ENCODE results near the gene PMIS2. TPM values are rescaled to one million over a fixed set of nuclear protein-coding genes. Genes with fewer than 3 reads are reported as not detected.
"Not testable (repeated sequence)": the region's sequence is repeated elsewhere in the genome, so short reads cannot be mapped to it uniquely, and the experiment has no call there.

Gene PMIS2
- total RNA-seq, 2 experiments from 2014 or later, result not detected

DNA sequence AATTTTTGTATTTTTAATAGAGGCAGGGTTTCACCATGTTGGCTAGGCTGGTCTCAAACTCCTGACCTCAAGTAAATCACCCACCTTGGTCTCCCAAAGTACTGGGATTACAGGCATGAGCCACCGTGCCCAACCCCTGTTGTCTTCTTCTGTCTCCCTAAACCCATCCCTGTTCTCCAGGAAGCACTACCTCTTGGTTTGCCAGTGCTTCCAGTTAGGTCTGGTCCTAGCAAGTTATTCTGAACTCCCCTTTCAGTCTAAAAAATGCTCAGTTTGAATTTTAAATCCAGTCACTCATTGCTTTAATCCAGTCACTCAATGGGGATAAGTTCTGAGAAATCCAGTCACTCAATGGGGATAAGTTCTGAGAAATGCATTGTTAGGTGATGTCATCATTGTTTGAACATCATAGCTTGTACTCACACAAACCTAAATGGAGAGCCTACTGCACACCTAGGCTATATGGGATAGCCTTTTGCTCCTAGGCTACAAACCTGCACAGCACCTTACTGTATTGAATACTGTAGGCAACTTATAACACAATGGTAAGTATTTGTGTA lies 14.5 kb upstream of the PMIS2 start:
- POLR2A ChIA-PET, result no interaction called here
- CTCF ChIA-PET, result interaction anchor here (0.7 kb wide), 1 partner anchor 76 kb away, joined by 4 read pairs; no protein-coding TSS in a partner anchor

DNA sequence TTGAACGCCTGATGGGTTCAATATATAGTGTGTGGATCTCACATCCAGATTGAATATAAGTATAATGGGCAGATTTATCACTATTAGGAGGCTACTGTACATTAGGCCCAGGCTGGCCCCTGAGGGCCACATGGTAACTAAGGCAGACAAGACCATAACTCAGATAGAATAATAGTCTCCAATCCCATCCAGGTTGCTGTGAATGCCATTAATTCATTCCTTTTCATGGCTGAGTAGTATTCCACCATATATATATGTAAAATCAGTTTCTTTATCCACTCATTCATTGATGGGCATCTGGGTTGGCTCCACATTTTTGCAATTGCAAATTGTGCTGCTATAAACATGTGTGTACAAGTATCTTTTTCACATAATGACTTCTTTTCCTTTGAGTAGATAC lies 8.1 kb upstream of the PMIS2 start:
- CTCF ChIA-PET, result interaction anchor here (1.1 kb wide), 1 partner anchor 14 kb away, joined by 5 read pairs; no protein-coding TSS in a partner anchor

DNA sequence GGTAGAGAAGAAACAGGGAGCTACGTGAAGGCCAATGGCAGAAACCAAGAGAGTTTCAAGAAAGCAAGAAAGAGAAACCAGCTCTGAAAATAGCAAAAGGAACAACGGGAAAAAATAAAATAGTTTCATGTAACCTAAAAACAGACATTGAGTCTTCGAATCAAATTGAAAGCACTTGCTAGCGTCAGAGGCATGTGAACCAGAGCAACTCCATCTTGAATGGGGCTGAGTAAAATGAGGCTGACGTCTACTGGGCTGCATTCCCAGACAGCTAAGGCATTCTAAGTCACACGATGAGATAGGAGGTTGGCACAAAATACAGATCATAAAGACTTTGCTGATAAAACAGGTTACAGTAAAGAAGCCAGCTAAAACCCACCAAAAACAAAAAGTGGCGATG lies 7.3 kb upstream of the PMIS2 start:
- CTCF ChIA-PET, result interaction anchor here (1.1 kb wide), 1 partner anchor 13 kb away, joined by 5 read pairs; no protein-coding TSS in a partner anchor
- POLR2A ChIA-PET, result no interaction called here

More for the DNA sequence above, 8.1 kb upstream of the PMIS2 start:
- POLR2A ChIA-PET, result no interaction called here

GRCh38 chr19:35582760-35583159 lies 3.2 kb upstream of the PMIS2 start:
- ChIA-PET POLR2A (no interaction called here), CTCF (no interaction called here)

- ChIA-PET POLR2A (interaction anchor here (0.5 to 0.7 kb wide), 2 partner anchors 8 to 152 kb away, joined by 3 read pairs; no protein-coding TSS in a partner anchor), CTCF (no interaction called here)
These were observed 1.3 kb downstream of the PMIS2 start for GRCh38 chr19:35587321-35587720.

GRCh38 chr19:35590875-35591274 lies 4.9 kb downstream of the PMIS2 start:
- POLR2A ChIA-PET, result interaction anchor here (0.6 kb wide), 1 partner anchor 17 kb away, joined by 4 read pairs; no protein-coding TSS in a partner anchor
- CTCF ChIA-PET, result interaction anchor here (0.7 to 1.0 kb wide), 3 partner anchors 81 to 211 kb away, joined by 3 read pairs; no protein-coding TSS in a partner anchor

DNA sequence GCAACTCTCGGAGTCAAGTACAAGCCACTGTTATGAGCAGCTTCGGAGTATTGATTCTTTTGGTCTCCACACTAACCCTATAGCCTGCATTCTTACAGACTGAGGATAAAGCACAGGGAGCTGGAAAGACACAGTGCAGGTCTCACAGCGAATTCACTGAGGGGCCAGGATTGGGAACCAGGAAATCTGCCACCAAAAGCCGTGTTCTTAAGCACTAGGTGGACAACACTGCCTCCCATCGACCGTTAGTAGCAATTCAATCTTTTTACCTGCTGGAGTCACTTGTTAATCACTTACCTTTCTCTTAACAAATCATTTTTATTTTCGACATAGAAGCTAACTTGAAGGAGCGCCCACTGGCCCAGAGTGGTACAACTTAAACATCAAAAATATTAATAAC lies 6.3 kb downstream of the PMIS2 start:
- CTCF ChIA-PET, result interaction anchor here (0.6 to 2.0 kb wide), 11 partner anchors 12 to 88 kb away, joined by 3 to 13 read pairs (median 4); partner anchors contain the start of gene HAUS5
- POLR2A ChIA-PET, result no interaction called here

DNA sequence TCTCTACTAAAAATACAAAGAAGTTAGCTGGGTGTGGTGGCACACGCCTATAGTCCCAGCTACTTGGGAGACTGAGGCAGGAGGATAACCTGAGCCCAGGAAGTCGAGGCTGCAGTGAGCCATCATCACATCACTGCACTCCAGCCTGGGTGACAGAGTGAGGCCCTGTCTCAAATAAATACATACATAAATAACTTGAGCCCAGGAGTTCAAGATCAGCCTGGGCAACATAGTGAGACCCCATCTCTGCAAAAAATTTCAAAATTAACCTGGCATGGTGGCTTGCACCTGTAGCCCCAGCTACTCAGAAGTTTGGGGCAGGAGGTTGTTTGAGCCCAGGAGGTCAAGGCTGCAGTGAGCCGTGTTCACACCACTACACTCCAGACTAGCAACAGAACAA lies 9.1 kb downstream of the PMIS2 start:
- CTCF ChIA-PET, POLR2A ChIA-PET: not testable (repeated sequence)

DNA sequence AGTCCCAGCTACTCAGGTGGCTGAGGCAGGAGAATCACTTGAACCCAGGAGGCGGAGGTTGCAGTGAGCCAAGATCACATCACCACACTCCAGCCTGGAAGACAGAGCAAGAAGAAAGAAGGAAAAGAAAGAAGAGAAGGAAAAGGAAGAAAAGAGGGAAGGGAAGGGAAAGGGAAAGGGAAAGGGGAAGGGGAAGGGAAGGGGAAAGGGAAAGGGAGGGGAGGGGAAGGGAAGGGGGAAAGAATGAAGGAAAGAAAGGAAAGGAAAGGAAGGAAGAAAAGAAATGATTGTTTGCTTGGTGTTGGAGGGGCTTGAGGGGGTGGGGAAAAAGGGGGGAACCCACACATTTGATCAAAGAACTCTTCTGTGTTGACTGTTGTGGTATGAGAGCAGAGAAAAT lies 10.0 kb downstream of the PMIS2 start:
- ChIA-PET POLR2A (interaction anchor here (0.7 kb wide), 1 partner anchor 9 kb away, joined by 3 read pairs; no protein-coding TSS in a partner anchor), CTCF (no interaction called here)

DNA sequence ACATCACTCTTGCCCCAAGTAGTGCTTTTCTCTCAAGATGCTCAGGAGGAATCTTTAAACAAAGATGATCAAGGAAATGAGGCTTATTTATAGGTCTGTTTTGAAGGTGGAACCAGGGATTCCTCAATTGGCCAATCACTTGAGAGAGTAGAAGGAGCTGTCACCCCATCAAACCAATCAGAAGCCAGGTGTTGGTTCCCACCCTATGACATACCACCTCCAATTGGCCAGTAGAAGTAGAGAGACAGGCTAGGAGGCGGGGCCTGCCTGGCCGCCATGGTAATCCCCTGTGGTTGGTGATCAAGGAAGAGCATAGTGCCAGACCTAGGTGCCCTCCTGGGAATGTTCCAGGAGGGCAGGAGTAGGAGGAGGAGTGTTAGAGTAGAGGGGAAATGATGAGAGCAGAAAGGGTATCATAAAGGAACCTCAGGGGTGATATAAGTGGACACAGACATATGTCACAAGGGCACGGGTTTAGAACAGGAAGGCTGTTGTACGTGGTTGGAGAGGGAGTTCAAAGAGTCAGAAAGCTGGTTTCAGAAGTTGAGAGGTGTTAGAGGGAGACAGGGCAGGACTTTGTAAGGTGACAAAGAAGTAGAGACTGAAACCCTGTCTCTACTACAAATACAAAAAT lies 10.5 kb downstream of the PMIS2 start:
- CTCF ChIA-PET, result interaction anchor here (0.6 to 0.7 kb wide), 2 partner anchors 78 to 233 kb away, joined by 3 to 4 read pairs; no protein-coding TSS in a partner anchor
- POLR2A ChIA-PET, result no interaction called here

- CTCF ChIA-PET, result interaction anchor here (0.7 to 1.0 kb wide), 3 partner anchors 11 to 487 kb away, joined by 3 to 4 read pairs (median 4); partner anchors contain the start of gene HAUS5
- POLR2A ChIA-PET, result no interaction called here
These were observed 16.0 kb downstream of the PMIS2 start for GRCh38 chr19:35601971-35602370.

- CTCF ChIA-PET, result interaction anchor here (0.6 to 1.1 kb wide), 2 partner anchors 12 to 90 kb away, joined by 3 to 5 read pairs; no protein-coding TSS in a partner anchor
- POLR2A ChIA-PET, result not testable (repeated sequence)
These were observed 18.5 kb downstream of the PMIS2 start for GRCh38 chr19:35604436-35604835.

- POLR2A ChIA-PET, result interaction anchor here (0.7 kb wide), 1 partner anchor 16 kb away, joined by 4 read pairs; no protein-coding TSS in a partner anchor
- CTCF ChIA-PET, result interaction anchor here (0.6 kb wide), 1 partner anchor 147 kb away, joined by 4 read pairs; no protein-coding TSS in a partner anchor
These were observed 21.2 kb downstream of the PMIS2 start for GRCh38 chr19:35607170-35607569.

DNA sequence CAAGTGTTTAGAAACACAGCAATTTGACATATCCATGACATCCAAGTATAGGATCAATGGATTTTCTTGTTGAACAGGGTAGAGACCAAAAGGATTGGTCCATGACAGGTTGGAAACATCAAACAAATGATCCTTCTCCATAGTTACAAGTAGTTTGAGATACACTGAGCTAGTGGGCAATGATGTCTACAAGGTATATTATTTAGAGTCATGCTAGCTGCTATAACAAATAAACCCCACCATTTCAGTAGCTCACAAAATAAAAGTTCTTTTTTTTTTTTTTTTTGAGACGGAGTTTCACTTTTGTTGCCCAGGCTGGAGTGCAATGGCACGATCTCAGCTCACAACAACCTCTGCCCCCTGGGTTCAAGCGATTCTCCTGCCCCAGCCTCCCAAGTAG lies 21.7 kb downstream of the PMIS2 start:
- ChIA-PET POLR2A (interaction anchor here (0.6 to 0.7 kb wide), 2 partner anchors 17 to 63 kb away, joined by 3 to 4 read pairs; no protein-coding TSS in a partner anchor), CTCF (interaction anchor here (1.4 kb wide), 1 partner anchor 58 kb away, joined by 4 read pairs; no protein-coding TSS in a partner anchor)

DNA sequence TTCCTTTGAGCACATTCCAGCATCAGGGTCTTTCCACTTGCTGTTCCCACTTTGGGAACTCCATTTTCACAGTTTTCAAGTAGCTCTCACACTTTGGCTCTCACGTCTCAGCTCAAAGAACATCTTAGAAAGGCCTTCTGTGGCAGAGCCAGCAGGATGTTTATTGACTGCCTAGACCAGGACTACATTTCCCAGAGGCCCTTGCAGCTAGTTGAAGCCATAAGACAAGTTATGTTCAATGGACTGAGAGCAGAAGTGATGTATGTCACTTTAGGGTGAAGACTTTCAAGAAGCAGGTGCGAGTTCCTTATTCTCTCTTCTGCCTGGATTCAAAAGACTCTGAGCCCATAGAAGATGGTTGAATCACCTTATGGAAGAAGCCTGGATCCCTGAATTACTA lies 22.3 kb downstream of the PMIS2 start:
- ChIA-PET CTCF (interaction anchor here (1.4 kb wide), 1 partner anchor 59 kb away, joined by 4 read pairs; no protein-coding TSS in a partner anchor), POLR2A (interaction anchor here (0.6 kb wide), 1 partner anchor 64 kb away, joined by 3 read pairs; no protein-coding TSS in a partner anchor)

DNA sequence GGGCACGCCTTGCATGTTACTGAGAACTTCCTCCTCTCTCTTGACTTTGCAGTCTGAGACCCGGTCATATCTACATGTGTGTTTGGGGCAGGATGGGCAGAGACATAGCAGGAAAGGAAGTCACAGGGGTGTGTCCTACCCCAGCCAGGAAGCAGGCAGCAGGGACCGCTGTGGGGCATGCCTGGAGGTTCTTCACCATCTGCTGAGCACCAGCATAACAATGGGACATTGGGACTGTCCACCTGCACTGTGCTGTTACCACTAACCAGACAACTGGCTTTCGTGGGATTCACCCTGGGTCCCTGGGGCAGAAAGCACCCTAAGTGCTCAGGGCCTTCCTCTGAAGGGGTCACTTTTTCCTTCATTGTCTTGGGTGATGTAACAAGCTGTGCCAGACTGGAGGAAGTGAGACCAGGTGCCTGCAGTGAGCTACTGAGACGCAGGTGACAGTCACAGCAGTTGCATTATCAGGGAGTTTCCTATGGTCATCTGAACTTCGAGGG lies 23.9 kb downstream of the PMIS2 start:
- POLR2A ChIA-PET, result no interaction called here
- CTCF ChIA-PET, result no interaction called here

GRCh38 chr19:35612224-35612558 lies 26.2 kb downstream of the PMIS2 start:
- ChIA-PET POLR2A (interaction anchor here (1.3 to 1.9 kb wide), 2 partner anchors 36 to 68 kb away, joined by 7 read pairs; partner anchors contain the start of gene COX6B1), CTCF (interaction anchor here (1.1 to 2.8 kb wide), 4 partner anchors 11 to 102 kb away, joined by 3 to 13 read pairs (median 4); no protein-coding TSS in a partner anchor)

DNA sequence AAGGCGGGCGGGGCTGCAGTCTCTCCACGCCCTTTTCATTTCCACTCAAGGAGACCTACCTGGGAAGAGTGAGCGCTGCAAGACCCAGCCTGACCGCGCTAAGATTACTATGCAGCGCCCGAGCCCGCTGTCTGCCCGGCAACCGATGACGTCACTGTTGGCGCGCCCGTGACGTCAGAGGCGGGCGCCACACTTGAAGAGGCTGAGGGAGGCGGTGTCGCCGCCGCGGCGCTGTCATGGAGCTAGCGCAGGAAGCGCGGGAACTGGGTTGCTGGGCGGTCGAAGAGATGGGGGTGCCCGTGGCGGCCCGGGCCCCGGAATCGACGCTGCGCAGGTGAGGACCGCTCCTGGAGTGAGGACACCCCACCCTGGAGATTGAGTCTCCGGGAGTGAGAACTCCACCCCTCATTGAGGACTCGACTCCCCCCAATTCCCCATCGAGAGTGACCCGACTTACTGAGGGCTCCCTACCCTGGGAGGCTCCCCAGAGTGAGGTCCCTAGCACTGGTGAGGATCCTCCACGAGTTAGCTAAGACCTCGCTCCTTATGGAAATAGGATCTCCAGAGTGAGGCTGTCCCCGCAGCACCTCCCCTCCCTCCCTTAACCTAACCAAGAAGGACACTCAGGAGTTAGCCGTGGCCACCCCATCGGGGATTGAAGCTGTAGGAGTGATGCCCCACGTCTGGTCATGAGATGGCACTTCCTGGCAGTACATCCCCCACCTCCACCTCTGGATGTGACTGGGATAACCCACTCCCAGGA lies 26.8 kb downstream of the PMIS2 start, which contains the start of gene HAUS5:
Gene HAUS5, plus strand, starts transcription at position 177 of the 763 bp plus-strand sequence. Its CDS starts 60 bp downstream, at position 237.
- CTCF ChIA-PET, result interaction anchor here (0.6 to 2.8 kb wide), 5 partner anchors 11 to 345 kb away, joined by 3 to 13 read pairs (median 3); no protein-coding TSS in a partner anchor
- POLR2A ChIA-PET, result interaction anchor here (1.0 to 1.9 kb wide), 3 partner anchors 10 to 68 kb away, joined by 3 to 7 read pairs (median 7); partner anchors contain the start of gene COX6B1

DNA sequence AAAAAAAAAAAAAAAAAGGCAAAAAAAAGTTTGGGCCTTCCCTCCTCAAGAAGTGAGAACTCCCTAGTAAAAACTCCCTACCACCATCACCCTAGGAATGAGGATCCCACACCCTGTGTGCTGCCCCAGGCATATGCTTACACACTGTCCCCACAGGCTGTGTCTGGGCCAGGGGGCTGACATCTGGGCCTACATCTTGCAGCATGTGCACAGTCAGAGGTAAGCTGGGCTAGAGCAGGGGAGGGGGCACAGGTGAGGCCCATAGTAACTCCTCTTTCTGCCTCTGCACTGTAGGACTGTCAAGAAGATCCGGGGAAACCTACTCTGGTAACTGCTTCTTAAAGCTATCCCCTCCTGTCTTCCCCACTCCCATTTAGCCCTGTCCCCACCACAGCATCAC lies 27.6 kb downstream of the PMIS2 start:
- ChIA-PET POLR2A (interaction anchor here (1.0 to 1.9 kb wide), 3 partner anchors 9 to 69 kb away, joined by 3 to 7 read pairs (median 7); partner anchors contain the start of gene COX6B1), CTCF (interaction anchor here (0.6 to 2.8 kb wide), 2 partner anchors 66 to 344 kb away, joined by 3 to 13 read pairs; no protein-coding TSS in a partner anchor)
